GM18907 (cell line): ENCODE measurements around the gene PACS2.
"Not testable (repeated sequence)": the region's sequence is repeated elsewhere in the genome, so short reads cannot be mapped to it uniquely, and the experiment has no call there.

Experiments
- ATAC-seq: cut with Tn5 transposase; IDR thresholded peaks from one replicate; pipeline ENCODE4 v1.9.1; 2021; ENCODE audit warnings: mild to moderate bottlenecking, moderate library complexity; ENCODE audit not compliant: unreplicated experiment

The PACS2 gene

DNA sequence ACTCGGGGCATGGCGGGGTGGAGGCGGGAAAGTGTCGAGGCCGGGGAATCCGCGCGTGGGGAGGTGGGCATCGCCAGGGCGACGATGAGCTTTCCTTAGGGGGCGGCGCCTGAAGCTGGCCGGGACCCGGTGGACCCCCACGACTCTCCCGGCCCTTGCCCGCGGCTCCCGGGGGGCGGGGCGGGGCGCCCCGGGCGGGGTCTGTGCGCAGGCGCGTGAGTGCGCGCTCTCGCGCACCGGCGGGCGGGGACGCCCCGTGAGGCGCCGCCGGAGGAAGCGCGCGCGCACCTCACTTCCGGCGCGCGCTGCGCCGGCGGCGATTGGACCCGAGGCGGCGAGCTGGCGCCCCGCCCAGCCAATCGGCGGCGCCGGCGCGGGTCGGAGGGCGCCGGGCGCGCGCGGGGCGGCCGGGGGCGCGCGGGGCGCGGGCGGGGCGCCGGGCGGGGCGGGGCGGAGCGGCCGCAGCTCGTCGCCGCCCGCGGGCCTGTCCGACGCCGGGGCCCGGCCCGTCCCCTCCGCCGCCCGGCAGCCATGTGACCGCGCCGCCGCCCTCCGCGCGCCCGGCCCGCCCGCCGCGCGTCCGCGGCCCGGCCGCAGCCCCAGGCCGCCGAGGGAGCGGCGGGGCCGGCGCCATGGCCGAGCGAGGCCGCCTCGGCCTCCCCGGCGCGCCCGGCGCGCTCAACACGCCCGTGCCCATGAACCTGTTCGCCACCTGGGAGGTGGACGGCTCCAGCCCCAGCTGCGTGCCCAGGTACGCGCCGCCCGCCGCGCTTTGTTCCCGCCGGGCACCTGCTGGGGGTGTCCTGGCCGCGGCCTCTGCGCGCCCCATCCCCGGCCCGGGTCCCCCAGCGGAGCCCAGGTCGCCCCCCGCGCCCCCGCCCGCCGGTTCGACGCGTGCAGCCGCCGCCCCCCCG, at the start of gene PACS2:
Gene PACS2 (plus strand): TSS at position 462 of the 914 bp plus-strand sequence. CDS start 171 bp downstream, at position 633.
- ATAC-seq = peak; percentile 55

DNA sequence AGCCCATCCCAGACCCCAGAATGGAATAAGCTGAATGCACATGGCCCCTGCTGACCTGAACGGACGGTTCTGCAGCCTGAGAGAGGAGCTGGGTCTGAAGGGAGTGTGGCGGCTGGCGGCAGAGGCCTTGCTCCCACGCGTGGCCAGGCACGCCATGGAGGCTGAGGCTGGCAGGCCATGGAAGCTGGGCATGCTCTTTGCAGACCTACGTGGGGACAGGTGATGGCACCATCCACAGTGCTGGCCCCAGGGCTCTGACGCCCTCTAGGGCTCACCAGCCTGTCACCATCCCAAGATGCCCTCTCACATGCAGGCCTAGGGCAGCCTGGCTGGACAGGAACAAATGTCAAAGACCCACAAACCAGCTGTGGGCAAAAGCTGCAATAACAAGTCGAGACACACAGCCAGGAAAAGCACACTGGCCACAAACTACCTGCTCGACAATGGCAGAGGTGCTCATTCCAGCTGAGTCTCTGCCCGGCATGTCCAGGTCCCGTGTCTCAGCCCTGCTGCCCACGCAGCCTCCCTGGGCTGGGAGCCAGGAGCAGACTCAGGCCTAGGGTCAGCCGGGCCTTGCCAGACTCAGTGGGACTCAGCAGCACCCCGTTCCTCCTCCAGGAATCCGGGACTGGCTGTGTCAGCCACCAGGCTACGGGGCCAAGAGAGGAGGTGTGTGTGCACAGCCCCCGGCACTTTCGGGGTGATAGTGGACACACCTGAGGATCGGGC, 46.6 kb upstream of the PACS2 start:
- no peak for ATAC-seq

DNA sequence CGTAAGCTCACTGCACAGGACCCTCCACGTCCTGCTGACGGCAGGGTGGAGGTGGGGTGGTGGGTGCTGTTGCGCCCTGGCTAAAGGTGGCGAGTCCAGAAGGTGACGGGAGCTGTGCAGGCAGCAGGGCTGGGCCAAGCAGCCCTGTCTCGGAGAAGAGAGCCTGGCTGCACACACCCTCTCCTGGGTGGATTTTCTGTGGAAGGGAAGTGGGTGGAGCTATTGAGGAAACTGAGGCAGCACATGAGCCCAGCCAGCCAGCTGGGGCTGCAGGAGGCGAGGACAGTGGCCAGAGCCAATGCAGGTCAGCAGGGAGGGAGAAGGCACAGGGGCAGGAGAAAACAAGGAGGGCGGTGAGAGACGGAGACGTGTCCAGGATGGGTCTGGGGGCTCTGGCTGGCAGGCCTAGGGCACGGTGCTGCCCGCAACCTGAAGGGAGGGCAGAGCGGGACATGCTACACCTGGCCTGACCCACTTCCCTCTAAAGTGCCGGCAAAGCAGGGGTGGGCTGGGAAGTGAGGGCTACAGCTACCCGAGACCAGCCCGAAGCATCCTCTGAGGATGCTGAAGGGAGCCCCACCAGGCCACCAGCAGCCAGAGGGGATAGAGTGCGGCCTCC, 45.7 kb upstream of the PACS2 start:
- ATAC-seq = no peak

DNA sequence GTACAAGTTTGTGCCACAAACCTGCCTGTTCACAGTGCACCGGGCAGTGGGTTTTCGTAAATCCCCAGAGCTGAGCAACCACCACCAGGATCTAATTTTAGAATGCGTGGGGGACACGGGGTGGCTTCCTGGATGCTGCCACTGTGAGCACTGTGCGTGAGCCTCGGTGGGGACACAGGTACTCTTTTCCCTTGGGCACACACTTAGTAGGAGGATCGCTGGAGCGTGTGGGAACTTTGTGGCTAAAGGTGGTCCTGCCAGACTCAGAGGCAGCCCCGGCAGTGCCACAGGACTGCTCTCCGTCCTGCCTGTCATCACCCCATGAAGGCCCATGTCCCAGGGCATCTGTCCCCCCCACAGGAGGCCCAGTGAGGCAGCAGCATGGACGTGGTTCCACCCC, 45.1 kb upstream of the PACS2 start:
- ATAC-seq = no peak

DNA sequence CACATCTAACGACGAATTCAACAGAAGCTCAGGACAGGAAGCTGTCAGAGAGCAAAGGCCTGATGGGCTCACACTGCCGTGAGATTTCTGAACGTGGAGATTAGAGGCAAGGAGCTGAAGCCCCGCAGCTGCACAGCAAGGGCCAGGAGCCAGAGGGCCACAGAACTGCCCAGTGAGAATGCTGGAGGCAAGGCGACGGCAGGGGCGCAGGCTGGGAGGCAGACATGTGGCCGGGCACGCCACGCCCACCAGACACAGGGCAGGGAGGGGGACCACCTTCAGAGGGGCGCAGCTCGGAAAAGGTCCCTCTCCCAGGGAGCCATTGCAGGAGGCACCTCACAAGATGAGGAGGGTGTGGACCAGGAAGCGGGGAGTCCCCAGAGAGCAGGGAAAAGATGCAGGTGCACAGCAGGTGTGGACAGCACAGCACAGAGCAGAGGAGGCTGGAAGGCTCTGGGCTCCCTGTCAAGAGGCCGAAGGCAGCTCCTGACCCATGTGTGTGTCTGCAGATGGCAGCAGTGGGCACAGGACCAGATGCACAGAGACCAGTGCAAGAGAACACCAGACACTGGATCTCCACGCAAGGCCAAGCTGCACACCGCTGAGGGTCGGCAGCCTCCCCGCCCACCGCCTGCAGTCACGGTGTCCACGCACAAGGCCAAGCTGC, 43.2 kb upstream of the PACS2 start:
- ATAC-seq = no peak

DNA sequence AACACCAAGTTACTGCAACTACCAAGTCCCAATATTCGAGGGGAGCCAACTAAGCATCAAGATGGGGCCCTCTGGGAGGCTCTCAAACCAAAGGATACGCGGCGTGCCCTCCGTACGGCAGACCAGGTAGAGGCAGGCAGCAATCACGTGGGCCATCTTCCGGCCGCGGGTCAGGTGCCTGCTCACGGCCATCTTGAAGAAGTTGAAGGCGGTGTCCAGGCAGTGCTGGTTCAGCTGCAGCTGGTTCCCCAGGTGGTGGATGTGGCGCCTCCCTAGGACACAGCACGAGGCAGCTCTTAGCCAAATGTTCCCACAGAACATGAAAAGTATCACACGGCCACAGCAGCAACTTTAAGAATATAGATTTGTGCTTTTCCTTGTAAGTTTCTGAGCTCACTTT, 41.9 kb upstream of the PACS2 start:
- ATAC-seq = no peak

DNA sequence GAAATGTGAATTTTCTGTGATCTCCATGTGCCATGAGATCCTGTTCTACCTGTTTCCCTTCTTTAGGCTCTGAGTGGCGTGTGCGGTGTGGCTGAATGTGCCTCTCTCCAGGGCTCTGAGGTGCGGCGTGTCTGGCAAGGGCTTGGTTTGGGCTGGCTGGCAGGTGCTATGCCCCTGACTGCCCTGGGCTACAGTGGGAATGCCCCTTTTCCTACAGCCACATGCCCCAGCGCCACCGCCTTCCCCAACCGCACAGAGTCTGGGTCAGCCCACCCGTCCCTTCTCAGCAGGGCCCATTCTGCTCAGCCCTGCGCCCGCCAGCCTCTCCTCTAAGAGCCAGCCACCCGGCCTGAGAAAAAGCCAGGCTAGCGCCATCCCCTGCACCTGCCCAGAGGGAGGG, 41.5 kb upstream of the PACS2 start:
- no peak for ATAC-seq

DNA sequence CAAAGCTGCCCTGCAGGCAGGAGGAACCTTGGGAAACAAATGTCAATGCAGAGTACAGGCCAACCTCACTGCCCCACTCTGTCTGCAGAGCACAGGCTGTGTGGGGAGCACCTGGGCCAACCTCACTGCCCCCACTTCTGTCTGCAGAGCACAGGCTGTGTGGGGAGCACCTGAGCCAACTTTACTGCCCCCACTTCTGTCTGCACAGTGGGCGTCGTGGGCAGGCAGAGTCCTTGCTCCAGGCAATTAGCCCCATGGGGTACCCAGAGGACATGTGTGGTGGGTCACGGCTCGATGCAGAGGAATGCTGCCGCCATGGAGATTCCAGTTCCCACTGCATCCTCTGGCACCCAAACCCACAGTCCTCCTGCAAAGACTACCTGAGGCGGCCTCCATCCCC, 39.9 kb upstream of the PACS2 start:
- ATAC-seq = no peak

DNA sequence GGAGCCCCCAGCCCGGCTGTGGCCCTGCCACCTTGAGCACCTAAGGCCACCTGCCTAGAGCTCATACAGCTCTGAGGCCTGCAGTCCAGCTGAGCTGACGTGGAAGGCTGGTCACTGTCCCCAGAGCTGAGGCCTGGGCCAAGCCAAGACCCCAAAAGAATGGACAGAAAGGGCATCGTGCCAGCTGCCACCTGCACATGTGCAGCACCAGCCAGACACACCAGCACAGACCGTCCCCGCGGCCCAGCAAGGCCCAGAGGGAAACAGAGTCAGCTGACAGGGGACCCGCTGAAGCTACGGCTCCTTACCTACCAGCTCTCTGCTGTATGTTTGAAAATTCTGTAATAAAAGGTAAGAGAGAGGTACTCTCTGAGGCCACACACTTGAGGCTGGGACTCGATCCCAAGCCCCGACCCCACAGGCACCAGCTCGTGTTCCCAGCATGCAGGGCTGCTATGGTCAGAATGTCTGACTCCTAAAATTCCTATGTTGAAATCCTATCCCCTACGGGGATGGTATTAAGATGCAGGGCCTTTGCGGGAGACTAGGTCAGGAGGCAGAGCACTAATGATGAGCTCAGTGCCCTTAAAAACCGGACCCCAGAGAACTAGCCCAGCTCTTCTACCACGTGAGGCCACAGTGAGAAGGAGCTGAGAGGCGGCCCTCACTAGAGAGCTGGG, 39.1 kb upstream of the PACS2 start:
- ATAC-seq = no peak

DNA sequence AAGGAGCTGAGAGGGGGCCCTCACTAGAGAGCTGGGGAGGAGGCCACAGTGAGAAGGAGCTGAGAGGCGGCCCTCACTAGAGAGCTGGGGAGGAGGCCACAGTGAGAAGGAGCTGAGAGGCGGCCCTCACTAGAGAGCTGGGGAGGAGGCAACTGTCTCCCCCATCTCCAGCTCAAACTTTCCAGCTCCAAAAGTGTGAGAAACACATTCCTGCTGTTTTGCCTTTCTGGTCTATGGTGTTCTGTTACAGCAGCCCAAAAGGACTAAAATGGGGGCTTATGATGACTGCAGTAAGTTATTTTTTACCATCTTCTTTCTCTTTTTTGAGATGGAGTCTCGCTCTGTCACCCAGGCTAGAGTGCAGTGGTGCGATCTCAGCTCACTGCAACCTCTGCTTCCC, 37.1 kb upstream of the PACS2 start:
- not testable (repeated sequence) for ATAC-seq

DNA sequence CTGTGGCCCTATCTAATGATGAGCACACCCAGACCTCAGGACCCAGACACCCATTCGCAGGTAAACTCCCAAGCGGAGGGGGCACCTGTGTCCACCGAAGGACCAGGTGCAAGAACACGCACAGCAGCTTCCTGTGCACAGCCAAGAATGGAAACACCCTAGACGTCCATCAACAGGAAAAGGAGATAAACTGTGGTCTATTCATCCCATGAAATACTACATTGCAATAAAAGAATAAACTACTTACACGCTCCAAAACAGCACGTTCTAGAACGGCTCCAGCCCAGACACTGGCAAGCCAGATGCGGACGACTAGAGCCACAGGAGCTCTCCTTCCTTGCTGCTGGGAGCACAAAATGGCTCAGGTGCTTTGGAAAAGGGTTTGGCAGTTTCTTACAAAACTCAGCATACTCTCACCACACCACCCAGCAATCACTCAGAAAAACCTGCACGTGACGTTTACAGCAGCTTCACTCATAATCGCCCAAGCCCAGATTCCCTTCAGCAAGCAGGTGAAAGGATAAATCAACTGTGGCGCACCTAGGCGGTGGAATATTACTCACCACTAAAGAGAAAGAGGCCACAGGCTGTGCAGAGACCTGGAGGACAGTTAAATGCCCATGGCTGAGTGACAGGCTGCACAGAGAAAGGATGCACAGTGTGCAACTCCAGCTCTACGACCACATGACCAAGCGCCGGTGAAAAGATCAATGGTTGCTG, 34.7 kb upstream of the PACS2 start:
- no peak for ATAC-seq

DNA sequence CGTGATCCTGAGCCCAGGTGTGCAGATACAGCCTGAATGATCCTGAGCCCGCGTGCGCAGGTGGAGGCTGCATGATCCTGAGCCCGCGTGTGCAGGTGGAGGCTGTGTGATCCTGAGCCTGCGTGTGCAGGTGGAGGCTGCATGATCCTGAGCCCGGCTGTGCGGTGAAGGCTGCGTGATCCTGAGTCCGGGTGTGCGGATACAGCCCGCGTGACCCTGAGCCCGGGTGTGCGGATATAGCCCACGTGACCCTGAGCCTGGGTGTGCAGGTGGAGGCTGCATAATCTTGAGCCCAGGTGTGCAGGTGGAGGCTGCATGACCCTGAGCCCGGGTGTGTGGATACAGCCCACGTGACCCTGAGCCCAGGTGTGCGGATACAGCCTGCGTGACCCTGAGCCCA, 34.0 kb upstream of the PACS2 start:
- no peak for ATAC-seq

DNA sequence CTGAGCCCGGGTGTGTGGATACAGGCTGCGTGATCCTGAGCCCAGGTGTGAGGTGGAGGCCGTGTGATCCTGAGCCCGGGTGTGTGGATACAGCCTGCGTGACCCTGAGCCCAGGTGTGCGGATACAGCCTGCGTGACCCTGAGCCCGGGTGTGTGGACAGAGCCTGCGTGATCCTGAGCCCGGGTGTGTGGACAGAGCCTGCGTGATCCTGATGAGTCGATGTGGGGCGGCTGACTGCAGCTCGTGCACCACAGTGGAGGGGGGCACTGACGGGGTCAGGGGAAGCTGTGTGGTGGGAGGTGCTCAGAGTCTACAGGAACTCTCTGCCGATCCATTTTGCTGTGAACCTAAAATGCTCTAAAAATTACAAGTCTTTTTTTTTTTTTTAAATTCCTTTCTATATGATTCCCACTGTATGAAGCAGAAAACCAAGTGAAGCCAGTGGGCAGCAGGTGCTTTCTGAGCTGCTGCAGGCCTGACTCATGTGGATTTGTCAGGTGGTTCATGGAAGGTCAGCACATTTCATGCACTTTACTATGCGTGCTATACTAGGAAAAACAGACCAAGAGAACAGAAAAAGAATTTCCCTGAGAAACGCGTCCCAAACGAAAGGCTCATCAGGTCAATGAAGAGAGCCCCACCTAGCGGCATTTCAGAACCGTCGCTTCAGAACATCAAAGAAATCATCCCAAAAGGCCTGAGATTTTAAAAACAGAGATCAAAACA, 33.0 kb upstream of the PACS2 start:
- no peak for ATAC-seq

DNA sequence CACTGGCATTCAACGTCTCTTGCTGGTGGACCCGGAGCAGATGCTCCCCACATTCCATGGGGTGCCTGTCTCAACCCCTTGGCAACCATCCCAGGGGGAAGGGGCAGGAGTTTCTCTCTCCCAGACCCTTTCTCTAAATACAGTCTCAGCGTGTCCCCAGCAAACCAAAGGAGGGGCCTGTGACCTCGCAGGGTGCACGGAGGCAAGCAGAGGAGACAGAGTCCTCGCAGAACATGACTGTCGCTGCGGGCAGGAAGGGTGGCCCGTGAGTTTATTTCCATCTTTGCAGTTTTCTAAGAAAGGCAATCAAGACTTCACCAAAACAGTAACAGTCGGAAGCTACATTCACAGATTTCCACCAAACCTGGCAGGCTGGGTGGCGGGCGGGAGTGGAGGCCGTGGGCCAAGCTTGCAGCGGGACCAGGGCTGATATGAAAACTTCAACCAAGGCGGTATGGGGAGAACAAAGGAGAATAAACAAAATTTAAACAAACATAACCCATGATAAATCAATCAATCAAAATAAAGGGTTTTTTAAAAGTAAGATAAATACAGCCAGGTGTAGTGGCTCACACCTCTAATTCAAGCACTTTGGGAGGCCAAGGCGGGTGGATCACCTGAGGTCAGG, 32.3 kb upstream of the PACS2 start:
- no peak for ATAC-seq

DNA sequence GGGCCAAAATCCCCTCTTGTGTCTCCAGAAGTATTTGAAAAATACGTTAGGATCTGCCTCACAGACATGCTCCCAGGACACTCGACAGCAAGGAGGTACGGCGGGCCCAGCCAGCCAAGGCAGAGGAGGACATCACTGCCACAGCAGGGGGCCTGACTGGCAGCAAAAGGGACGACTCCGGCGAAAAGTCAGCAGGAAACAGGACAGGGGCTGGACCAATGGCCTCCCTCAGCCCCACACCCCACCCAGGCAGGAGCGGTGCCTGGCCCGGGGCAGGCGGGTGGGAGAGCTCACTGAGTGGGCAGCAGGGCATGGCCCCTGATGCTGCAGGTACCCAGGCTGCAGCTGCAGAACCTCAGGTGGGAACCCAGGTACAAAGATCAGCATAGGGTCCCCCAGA, 31.5 kb upstream of the PACS2 start:
- no peak for ATAC-seq

DNA sequence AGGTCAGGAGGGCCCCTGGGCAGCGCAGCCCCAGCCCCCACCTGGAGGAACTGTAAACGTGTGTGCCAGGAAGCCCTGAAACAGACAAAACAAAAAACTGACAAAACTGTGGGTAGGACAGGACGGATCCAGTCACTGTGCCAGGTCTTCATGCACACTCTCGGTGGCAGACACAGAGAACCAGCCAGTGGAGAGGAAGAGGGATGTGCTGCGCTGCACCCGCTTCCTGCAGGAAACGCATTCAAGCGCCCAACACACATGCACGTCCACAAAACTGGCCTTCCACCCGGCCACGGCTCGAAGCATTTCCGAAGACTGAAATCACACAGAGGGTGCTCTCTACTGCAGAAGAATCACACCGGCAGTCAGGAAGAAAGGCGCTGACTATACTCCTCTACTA, 30.6 kb upstream of the PACS2 start:
- no peak for ATAC-seq

DNA sequence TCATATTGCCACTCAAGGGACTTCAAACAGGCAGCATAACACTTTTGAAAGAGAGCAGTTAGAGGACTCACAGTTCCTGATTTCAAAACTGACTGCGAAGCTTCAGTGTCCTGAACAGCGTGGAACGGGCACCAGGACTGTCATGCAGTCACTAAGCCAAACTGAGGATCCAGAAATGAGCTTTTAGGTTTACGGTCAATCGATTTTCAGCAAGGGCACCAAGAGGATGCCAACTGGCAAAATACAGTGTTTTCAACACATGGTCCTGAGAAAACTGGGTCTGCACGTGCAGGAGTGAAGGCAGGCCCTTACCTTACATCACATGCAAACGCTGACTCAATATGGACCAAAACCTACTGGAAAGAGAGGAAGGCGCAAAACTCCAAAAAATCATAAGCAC, 29.4 kb upstream of the PACS2 start:
- ATAC-seq = no peak

DNA sequence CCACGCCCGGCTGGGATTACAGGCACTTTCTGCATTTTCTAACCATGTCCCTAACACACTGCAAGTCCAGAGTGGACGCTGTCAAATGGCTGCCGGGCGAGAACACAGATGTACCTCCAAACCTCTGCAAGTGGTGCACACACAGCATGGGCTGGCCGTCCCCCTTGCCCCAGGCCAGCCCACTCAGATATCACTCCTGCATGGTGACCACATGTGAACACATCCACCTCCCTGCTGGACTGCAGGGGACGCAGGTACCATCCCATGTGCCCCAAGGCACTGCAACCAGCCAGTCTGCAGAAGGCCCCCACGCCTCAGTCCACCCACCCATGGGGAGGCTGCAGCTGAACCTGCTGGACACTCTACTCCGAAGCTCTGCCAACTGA, 27.8 kb upstream of the PACS2 start:
- no peak for ATAC-seq
